GM12891 (cell line): ENCODE measurements around the gene ST7.
"Not testable (repeated sequence)": the region's sequence is repeated elsewhere in the genome, so short reads cannot be mapped to it uniquely, and the experiment has no call there.

Experiments used
- DNase-seq: peaks from one replicate; pipeline ENCODE4 v3.0.0; 2011; ENCODE audit warnings: low spot score; ENCODE audit not compliant: insufficient read length
- FAIRE-seq: peaks from 2 replicates; lab custom pipeline; 2011; peaks lifted over from hg19 to GRCh38; lab: Jason Lieb, UNC
- PAX5 ChIP-seq: IDR thresholded peaks from 2 replicates; pipeline ENCODE4 v1.6.1; 2011; ENCODE audit warnings: low read length, moderate library complexity, mild to moderate bottlenecking; ENCODE audit not compliant: insufficient read depth, severe bottlenecking
- POLR2A ChIP-seq: IDR thresholded peaks from 2 replicates; pipeline ENCODE4 v1.6.1; 2011; ENCODE audit warnings: low read depth, low read length, control low read depth
- POLR2AphosphoS5 ChIP-seq: IDR thresholded peaks from 2 replicates; pipeline ENCODE4 v1.6.1; 2011; ENCODE audit warnings: low read depth, low read length, control low read depth
- POU2F2 ChIP-seq: IDR thresholded peaks from 2 replicates; pipeline ENCODE4 v1.6.1; 2011; ENCODE audit warnings: low read depth, mild to moderate bottlenecking, control low read depth, low read length, moderate library complexity
- SPI1 ChIP-seq: IDR thresholded peaks from 2 replicates; pipeline ENCODE4 v1.6.1; 2011; ENCODE audit warnings: low read depth, low read length, control low read depth
- TAF1 ChIP-seq: IDR thresholded peaks from 2 replicates; pipeline ENCODE4 v1.6.1; 2011; ENCODE audit warnings: low read depth, low read length, control low read depth

ST7 gene

DNA sequence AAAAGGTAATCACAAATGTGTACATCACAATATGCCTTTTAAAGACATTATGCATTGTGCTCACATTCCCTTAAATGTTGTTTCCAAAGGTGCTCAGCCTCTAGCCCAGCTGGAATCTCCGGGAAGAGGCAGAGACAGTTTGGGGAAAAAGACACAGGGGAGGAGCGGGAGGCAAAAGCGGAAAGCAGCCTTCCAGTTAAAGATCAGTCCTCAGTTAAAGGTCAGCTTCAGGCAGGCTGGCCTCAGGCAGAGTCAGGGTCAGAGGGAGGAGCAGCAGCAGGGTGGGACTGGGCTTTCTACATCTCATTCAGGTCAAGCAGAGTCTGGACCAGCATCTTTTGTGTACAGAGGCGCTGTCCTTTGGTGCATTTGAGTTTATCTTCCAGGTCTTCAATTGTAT is 18.6 kb downstream of the ST7 start:
- FAIRE-seq = no peak
- TF ChIP-seq POLR2AphosphoS5 (no peak), PAX5 (no peak), TAF1 (no peak), POLR2A (no peak), POU2F2 (no peak), SPI1 (no peak)

GRCh38 chr7:116975024-116975423 is 21.7 kb downstream of the ST7 start:
- DNase-seq, FAIRE-seq: not testable (repeated sequence)

More for the DNA sequence above, 18.6 kb downstream of the ST7 start:
- DNase-seq = no peak

DNA sequence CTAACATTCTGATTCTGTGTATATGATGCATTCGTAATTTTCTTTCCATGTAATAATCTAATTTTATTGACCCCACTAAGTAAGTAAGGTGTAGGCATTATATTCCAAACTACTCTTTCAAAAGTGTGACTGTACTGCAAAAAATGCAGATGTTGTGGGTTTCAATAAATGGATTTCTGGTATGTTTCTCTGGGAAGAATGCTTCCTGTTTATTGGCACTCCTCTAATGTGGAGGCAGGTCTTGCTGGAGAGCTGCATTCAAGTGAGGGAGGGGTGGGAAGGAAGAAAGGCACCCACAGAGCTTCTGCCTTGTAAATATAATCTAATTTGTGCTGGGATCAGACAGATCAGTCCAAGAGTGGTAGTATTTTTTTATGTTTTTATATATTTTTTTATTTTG is 23.9 kb downstream of the ST7 start:
- DNase-seq (no peak), FAIRE-seq (no peak)
- TF ChIP-seq POLR2AphosphoS5 (no peak), POU2F2 (no peak), TAF1 (no peak), PAX5 (no peak), POLR2A (no peak), SPI1 (no peak)

DNA sequence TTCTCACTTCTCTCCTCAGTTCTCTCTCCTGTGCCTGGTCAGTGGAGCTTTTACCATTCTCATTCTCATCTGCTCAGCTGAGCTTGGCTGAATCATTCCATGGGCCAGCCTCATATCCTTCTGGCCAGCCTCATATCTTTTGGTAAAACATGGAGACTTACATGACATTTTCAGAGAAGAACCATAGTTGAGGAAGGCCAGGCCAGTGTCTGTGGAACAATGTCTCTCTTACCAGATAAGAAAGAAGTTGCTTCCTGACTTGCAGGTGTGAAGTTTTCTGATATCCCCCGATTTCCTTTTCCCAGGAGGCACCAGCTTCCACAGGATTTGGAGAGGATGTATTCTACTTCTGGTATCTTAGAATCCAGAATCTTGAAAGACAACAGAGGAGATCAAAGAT is 24.7 kb downstream of the ST7 start:
- TF ChIP-seq SPI1 (no peak), POLR2AphosphoS5 (no peak), PAX5 (no peak), POLR2A (no peak), TAF1 (no peak), POU2F2 (no peak)
- DNase-seq (no peak), FAIRE-seq (no peak)

GRCh38 chr7:116979430-116979829 is 26.1 kb downstream of the ST7 start:
- peak; percentile 13 for FAIRE-seq
- TF ChIP-seq POLR2A = no peak
- TF ChIP-seq POU2F2 = no peak
- no peak for TF ChIP-seq SPI1
- TF ChIP-seq TAF1 = no peak
- no peak for TF ChIP-seq POLR2AphosphoS5
- TF ChIP-seq PAX5 = no peak
- no peak for DNase-seq

GRCh38 chr7:116980354-116980753 is 27.1 kb downstream of the ST7 start:
- no peak for DNase-seq
- TF ChIP-seq POLR2A (no peak), POLR2AphosphoS5 (no peak), POU2F2 (no peak), TAF1 (no peak), SPI1 (no peak), PAX5 (no peak)
- no peak for FAIRE-seq

- TF ChIP-seq POU2F2 = no peak
- TF ChIP-seq SPI1 = peak; percentile 34; the same call in 1 of the 2 replicates
- TF ChIP-seq POLR2A = no peak
- no peak for DNase-seq
- peak; percentile 80 for FAIRE-seq
Measured at GRCh38 chr7:116981939-116982338, 28.6 kb downstream of the ST7 start.

GRCh38 chr7:116984511-116984910 is 31.2 kb downstream of the ST7 start:
- DNase-seq (no peak), FAIRE-seq (no peak)
- TF ChIP-seq TAF1 (no peak), POLR2AphosphoS5 (no peak), SPI1 (no peak), PAX5 (no peak), POLR2A (no peak), POU2F2 (no peak)

GRCh38 chr7:116984917-116985316 is 31.6 kb downstream of the ST7 start:
- FAIRE-seq (peak; percentile 77), DNase-seq (no peak)
- TF ChIP-seq SPI1 (no peak), POLR2A (no peak), TAF1 (no peak), PAX5 (no peak), POU2F2 (no peak), POLR2AphosphoS5 (no peak)

DNA sequence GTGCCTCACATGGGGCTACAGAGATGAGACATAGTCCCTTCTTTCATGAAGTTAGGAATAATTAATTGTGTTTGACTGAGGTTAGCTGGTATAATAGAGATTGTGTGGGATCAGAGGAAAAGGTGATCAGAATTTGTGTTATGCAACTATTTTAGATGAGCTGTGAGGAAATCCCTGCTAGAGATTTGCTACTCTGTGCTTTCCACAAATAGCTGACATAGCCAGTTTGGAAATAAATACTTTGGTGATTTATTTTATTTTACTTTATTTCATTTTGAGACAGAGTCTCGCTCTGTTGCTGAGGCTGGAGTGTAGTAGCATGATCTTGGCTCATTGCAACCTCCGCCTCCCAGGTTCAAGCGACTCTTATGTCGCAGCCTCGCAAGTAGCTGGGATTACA is 32.3 kb downstream of the ST7 start:
- FAIRE-seq (no peak), DNase-seq (no peak)
- TF ChIP-seq TAF1 = no peak
- no peak for TF ChIP-seq SPI1
- TF ChIP-seq POU2F2 = no peak
- no peak for TF ChIP-seq POLR2A
- TF ChIP-seq POLR2AphosphoS5 = no peak
- no peak for TF ChIP-seq PAX5
